ENCODE measurements around the gene CCSER1. TPM values are rescaled to one million over a fixed set of nuclear protein-coding genes. Genes with fewer than 3 reads are reported as not detected.
"Not testable (repeated sequence)": the region's sequence is repeated elsewhere in the genome, so short reads cannot be mapped to it uniquely, and the experiment has no call there.

Gene CCSER1
- total RNA-seq, 2 experiments from 2014 or later = not detected

DNA sequence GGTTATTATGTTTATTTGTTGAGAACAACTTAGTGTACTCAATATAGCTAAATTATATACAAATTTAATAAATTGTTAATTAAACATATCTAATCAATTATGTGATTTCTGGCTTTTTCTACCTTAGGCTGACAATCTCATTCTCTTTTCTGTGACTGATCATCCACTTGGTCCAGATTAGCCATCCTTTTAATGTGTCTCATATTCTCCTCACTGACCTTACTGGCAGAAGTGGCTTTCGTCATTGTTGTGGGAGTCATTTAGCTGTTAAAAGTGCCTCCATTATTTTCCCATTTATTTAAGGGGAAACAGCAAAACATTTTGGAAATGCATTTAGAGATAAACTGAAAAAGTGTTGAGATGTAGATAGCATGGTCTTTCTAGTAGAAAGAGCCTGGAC is 172.2 kb downstream of the CCSER1 start:
- POLR2A ChIA-PET = interaction anchor here (0.7 kb wide), 1 partner anchor 34 kb away, joined by 3 read pairs; no protein-coding TSS in a partner anchor
- Histone ChIP-seq H3K27ac (ENCODE audit: low read depth, low read length, poor library complexity, severe bottlenecking) (no peak overlapping the region), H3K4me2 (ENCODE audit: low read length) (no peak overlapping the region), H3K36me3 (ENCODE audit: insufficient read depth, low read length) (no peaks in the 10 kb centered on the region), H3K4me1 (ENCODE audit: insufficient read depth, low read length, poor library complexity, severe bottlenecking) (no peaks in the 10 kb centered on the region), H3K4me3 (ENCODE audit: low read depth, low read length, poor library complexity, severe bottlenecking) (no peak overlapping the region), H4K20me1 (ENCODE audit: insufficient read depth, low read length) (no peaks in the 10 kb centered on the region), H3K9me2 (ENCODE audit: insufficient read depth, low read length) (no peaks in the 10 kb centered on the region), H3K79me2 (ENCODE audit: insufficient read depth, low read depth, low read length) (no peaks in the 10 kb centered on the region), H2AFZ (ENCODE audit: low read length) (no peak overlapping the region), H3K9me3 (ENCODE audit: low read length) (no peaks in the 10 kb centered on the region)
- no TSS peak for BruUV-seq (replicated peaks)
- intact Hi-C loops (cut with micrococcal nuclease; ENCODE audit: unreplicated experiment) = no loop called here
- TF ChIP-seq EZH2phosphoT487 (IDR thresholded peaks at IDR 0.05; ENCODE audit: borderline replicate concordance, low read depth, low read length) = no peak
- TF ChIP-seq, protein P1, sequence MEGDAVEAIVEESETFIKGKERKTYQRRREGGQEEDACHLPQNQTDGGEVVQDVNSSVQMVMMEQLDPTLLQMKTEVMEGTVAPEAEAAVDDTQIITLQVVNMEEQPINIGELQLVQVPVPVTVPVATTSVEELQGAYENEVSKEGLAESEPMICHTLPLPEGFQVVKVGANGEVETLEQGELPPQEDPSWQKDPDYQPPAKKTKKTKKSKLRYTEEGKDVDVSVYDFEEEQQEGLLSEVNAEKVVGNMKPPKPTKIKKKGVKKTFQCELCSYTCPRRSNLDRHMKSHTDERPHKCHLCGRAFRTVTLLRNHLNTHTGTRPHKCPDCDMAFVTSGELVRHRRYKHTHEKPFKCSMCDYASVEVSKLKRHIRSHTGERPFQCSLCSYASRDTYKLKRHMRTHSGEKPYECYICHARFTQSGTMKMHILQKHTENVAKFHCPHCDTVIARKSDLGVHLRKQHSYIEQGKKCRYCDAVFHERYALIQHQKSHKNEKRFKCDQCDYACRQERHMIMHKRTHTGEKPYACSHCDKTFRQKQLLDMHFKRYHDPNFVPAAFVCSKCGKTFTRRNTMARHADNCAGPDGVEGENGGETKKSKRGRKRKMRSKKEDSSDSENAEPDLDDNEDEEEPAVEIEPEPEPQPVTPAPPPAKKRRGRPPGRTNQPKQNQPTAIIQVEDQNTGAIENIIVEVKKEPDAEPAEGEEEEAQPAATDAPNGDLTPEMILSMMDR (conservative IDR thresholded peaks at IDR 0.05; ENCODE audit: low read length) = no peak
- CTCF ChIA-PET (ENCODE audit: unreplicated experiment) = no interaction called here
- no peak for DNase-seq (ENCODE audit: low spot score)

DNA sequence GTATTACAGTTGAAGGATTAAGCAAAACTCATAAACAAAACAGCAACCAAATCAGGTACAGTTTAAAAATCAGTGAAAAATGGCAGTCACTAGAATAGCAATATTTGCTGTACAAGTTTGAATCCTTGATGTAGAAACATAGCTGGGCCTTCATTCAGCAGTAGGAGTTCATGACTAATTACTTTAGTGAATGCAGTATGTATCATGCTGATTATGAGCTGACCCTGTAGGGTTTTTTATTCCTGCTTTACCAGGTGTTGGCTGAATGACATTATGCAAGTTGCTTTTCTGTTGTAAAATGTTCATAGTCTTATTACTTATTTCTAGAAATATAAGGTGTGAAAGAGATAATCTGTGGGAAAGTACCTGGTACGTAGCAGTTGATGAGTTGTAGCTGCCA is 179.6 kb downstream of the CCSER1 start:
- POLR2A ChIA-PET = no interaction called here
- no peak overlapping the region for H3K4me2 ChIP-seq (ENCODE audit: low read length)
- no peaks in the 10 kb centered on the region for H3K9me3 ChIP-seq (ENCODE audit: low read length)
- no peaks in the 10 kb centered on the region for H4K20me1 ChIP-seq (ENCODE audit: insufficient read depth, low read length)
- no peak for TF ChIP-seq EZH2phosphoT487 (IDR thresholded peaks at IDR 0.05; ENCODE audit: borderline replicate concordance, low read depth, low read length)
- TF ChIP-seq, protein P1 (conservative IDR thresholded peaks at IDR 0.05; ENCODE audit: low read length) = no peak
- no peaks in the 10 kb centered on the region for H3K9me2 ChIP-seq (ENCODE audit: insufficient read depth, low read length)
- H3K79me2 ChIP-seq (ENCODE audit: insufficient read depth, low read depth, low read length) = no peaks in the 10 kb centered on the region
- BruUV-seq (replicated peaks) = no TSS peak
- H2AFZ ChIP-seq (ENCODE audit: low read length) = no peak overlapping the region
- intact Hi-C loops (cut with micrococcal nuclease; ENCODE audit: unreplicated experiment) = no loop called here
- CTCF ChIA-PET (ENCODE audit: unreplicated experiment) = no interaction called here
- no peaks in the 10 kb centered on the region for H3K36me3 ChIP-seq (ENCODE audit: insufficient read depth, low read length)
- H3K27ac ChIP-seq (ENCODE audit: low read depth, low read length, poor library complexity, severe bottlenecking) = no peak overlapping the region
- DNase-seq (ENCODE audit: low spot score) = no peak
- no peak overlapping the region for H3K4me3 ChIP-seq (ENCODE audit: low read depth, low read length, poor library complexity, severe bottlenecking)
- no peaks in the 10 kb centered on the region for H3K4me1 ChIP-seq (ENCODE audit: insufficient read depth, low read length, poor library complexity, severe bottlenecking)

DNA sequence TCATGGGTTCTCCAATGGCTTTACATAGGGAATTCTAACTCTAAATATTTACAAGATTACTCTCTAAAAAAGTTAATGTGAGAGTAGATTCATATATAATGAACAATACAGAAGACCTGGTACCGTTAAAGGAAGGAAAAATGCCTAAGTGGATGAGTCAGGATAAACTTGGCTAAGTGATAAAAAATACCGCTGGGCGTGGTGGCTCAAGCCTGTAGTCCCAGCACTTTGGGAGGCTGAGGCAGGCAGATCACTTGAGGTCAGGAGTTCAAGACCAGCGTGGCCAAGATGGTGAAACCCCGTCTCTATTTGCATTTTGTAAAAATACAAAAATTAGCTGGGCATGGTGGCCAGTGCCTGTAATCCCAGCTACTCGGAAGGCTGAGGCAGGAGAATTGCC is 189.9 kb downstream of the CCSER1 start:
- BruUV-seq (replicated peaks) = not testable (repeated sequence)

More for the DNA sequence above, 189.9 kb downstream of the CCSER1 start:
- H4K20me1 ChIP-seq (ENCODE audit: insufficient read depth, low read length); POLR2A ChIA-PET; H3K36me3 ChIP-seq (ENCODE audit: insufficient read depth, low read length); H3K4me2 ChIP-seq (ENCODE audit: low read length); H3K79me2 ChIP-seq (ENCODE audit: insufficient read depth, low read depth, low read length); H3K9me3 ChIP-seq (ENCODE audit: low read length); H3K4me3 ChIP-seq (ENCODE audit: low read depth, low read length, poor library complexity, severe bottlenecking); H3K27ac ChIP-seq (ENCODE audit: low read depth, low read length, poor library complexity, severe bottlenecking); DNase-seq (ENCODE audit: low spot score); H2AFZ ChIP-seq (ENCODE audit: low read length); CTCF ChIA-PET (ENCODE audit: unreplicated experiment); intact Hi-C loops (cut with micrococcal nuclease; ENCODE audit: unreplicated experiment); H3K9me2 ChIP-seq (ENCODE audit: insufficient read depth, low read length); H3K4me1 ChIP-seq (ENCODE audit: insufficient read depth, low read length, poor library complexity, severe bottlenecking): not testable (repeated sequence)
